ENCODE data around the gene CLEC11A.

The CLEC11A gene

GRCh38 chr19:50703915-50704796 is 19.0 kb upstream of the CLEC11A start:
- no peak for DNase-seq (ENCODE audit: extremely low read depth in 1 of 2, low read depth in 1 of 2)

- peak in 1 of 2 donors; percentile 16 for DNase-seq (ENCODE audit: extremely low read depth in 1 of 2, low read depth in 1 of 2)
These were observed 17.6 kb upstream of the CLEC11A start for GRCh38 chr19:50705422-50706019.

GRCh38 chr19:50706387-50706786 is 16.8 kb upstream of the CLEC11A start:
- no peak for DNase-seq (ENCODE audit: extremely low read depth in 1 of 2, low read depth in 1 of 2)

- DNase-seq (ENCODE audit: extremely low read depth in 1 of 2, low read depth in 1 of 2): no peak
These were observed 14.8 kb upstream of the CLEC11A start for GRCh38 chr19:50708179-50708879.

GRCh38 chr19:50710094-50710493 is 13.1 kb upstream of the CLEC11A start:
- DNase-seq (ENCODE audit: extremely low read depth in 1 of 2, low read depth in 1 of 2): no peak

GRCh38 chr19:50710612-50711011 is 12.6 kb upstream of the CLEC11A start:
- no peak for DNase-seq (ENCODE audit: extremely low read depth in 1 of 2, low read depth in 1 of 2)

GRCh38 chr19:50711196-50711595 is 12.0 kb upstream of the CLEC11A start:
- DNase-seq (ENCODE audit: extremely low read depth in 1 of 2, low read depth in 1 of 2): no peak

DNA sequence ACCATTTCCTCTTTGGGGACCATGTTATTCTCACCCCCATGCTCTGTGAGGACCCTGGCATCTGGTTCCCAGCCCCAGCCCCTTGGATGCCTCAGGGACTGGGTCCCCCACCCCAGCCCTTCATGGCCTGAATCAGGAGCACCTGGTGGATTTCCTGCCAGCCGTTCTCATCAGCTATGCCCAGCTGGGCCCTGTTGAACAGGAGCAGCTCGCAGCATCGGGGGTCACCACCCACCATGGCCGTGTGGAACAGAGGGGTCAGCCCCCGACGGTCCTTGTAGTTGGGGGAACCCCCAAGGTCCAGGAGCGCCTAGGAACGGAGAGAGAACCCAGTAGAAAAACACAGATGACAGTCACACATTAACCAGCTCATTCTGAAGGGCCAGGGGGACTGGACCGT is 11.4 kb upstream of the CLEC11A start:
- DNase-seq (ENCODE audit: extremely low read depth in 1 of 2, low read depth in 1 of 2): no peak

DNA sequence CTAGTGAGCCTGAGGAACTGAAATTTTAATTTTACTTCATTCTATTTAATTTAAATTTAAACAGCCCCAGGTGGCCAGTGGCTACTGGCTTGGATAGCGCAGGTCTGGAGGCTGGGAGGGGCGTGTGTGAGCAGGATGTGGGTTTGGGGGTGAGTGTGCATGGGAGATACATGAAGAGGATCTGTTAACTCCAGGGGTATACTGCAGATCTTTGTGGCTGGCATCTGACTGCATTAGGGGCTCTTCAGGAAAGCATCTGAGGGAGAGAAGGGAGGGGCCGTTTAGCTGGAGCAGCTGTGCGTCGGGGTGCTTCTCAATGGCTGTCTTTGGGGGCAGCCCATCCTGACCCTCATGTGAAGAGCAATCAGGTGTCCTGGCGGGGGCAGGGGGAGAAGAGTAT is 10.3 kb upstream of the CLEC11A start:
- no peak for DNase-seq (ENCODE audit: extremely low read depth in 1 of 2, low read depth in 1 of 2)

- no peak for DNase-seq (ENCODE audit: extremely low read depth in 1 of 2, low read depth in 1 of 2)
These were observed 9.5 kb upstream of the CLEC11A start for GRCh38 chr19:50713556-50714236.

- DNase-seq (ENCODE audit: extremely low read depth in 1 of 2, low read depth in 1 of 2): no peak
These were observed 6.8 kb upstream of the CLEC11A start for GRCh38 chr19:50716178-50717025.

DNA sequence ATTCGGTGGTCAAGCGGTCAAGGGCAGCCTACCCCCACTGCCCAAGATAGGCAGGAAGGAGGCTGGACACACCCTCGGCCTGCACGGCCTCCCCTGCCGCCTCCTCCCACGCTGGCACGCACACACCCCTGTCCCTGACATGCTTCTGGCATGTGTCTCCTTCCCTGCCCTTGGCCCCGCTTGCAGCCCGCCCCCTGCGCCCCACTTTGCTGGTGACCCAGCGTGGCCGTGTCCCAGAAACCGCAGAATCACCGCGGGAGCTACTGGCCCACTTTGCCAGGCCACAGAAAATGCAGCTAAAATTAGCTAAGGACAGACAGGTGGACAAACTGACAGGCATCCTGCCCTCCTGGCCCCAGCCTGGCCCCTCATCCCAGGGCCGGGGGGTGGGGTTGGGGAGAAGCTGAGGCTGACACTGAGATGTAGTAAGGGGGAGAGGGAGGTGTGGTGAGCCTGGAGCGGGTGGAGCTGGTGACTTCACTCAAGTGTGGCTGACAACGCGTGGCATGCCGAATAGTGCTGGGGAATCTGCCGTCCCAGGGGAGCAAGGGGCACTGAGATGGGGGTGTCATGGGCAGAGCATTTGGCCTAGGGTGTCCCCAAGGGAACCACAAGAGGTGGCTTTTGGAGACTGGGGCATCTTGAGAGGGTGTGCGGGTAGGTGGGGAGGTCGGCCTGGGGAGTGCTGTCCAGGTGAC is 6.0 kb upstream of the CLEC11A start:
- DNase-seq (ENCODE audit: extremely low read depth in 1 of 2, low read depth in 1 of 2): no peak

- DNase-seq (ENCODE audit: extremely low read depth in 1 of 2, low read depth in 1 of 2): no peak
These were observed 5.3 kb upstream of the CLEC11A start for GRCh38 chr19:50717891-50718254.

DNA sequence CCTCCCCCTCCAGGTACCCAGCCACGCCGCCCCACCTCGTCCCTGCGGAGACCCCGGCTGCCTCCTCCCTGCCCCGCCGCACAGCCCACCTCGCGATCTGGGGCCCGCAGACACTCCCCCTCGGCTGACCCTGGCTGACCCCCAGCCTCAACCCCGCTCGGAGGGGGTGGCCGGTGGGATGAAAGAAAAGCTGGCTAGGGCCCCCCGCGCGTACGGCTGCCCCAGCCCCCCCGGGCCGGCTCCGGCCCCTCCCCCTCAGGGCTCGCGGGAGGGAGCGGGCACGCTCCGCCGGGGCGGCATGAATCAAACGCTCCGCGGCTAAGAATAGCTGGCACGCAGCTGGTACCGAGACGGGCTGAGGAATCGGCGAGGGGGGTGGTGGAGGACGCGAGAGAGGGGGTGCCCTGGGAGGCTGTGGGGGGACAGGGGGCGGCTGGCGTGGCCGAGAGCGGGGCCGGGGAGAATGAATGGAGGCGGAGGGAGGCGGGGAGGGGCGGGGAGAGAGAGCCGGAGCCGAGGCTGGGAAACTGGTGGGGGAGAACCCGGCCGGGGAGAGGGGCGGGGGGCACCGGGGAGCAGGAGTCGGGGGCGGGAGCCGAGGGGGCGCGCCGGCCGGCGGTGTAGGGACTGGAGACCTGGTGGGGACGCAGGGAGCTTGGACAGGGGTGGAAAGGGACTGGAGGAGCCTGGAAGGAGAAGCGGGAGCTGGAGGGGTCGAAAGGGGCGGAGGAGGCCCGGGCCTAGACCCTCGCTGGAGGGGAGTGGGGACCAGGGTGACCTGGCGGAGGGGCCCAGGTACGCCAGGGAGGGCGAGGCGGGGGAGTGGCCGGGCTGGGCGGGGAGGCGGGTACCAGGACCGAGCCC is 4.7 kb upstream of the CLEC11A start:
- DNase-seq (ENCODE audit: extremely low read depth in 1 of 2, low read depth in 1 of 2): no peak

DNA sequence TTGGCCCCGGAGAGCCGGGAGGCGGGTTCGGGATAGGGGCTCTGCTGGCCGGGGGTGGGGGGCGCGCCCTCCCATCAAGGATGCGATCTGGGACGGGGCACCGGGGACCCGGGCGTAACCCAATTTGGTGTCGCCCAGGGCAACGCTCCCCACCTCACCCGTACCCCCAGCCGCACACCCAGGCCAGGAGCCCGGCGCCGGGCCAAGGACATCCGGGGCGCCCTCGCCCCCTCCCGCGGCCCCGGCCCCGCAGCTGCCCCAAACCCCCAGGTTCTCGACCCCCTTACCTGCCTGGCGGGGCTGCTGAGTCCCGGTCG is 4.1 kb upstream of the CLEC11A start:
- no peak for DNase-seq (ENCODE audit: extremely low read depth in 1 of 2, low read depth in 1 of 2)

GRCh38 chr19:50719566-50719965 is 3.6 kb upstream of the CLEC11A start, which contains the start of gene SHANK1:
TSS of gene SHANK1 (minus strand) at chr19:50719802. CDS start at chr19:50716919, 2,883 bp downstream.
- no peak for DNase-seq (ENCODE audit: extremely low read depth in 1 of 2, low read depth in 1 of 2)

DNA sequence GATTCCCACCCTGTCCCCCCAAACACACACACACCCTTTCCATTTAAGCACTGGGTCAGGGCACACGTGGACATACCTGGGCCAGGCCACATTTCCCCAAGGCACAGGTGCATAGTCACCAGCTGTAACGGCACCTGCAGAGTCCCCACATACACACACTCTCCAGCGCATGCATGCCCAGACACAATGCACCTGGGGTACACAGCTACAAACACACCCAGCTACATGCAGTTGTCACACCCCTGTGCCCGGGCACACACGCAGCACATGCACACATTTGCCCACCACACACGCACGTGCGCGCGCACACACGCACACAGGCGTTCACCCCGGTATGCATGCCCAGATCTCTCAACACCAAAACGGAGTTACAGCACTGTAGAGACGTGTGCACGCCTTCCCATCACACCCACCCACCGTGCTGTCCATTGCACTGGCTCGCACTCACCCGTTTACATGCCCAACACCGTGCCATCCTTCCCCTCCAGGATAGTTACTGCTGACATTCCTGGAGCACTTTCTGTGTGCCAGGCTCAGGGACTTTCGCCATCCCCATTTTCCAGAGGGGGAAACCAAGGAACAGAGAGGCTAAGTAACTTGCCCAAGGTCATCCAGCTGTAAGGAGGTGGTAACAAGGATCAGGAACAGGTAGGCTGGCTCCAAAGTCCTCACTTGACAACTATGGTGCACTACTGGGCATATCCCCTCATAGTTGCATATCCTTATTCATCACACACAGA is 2.8 kb upstream of the CLEC11A start:
- DNase-seq (ENCODE audit: extremely low read depth in 1 of 2, low read depth in 1 of 2): no peak

DNA sequence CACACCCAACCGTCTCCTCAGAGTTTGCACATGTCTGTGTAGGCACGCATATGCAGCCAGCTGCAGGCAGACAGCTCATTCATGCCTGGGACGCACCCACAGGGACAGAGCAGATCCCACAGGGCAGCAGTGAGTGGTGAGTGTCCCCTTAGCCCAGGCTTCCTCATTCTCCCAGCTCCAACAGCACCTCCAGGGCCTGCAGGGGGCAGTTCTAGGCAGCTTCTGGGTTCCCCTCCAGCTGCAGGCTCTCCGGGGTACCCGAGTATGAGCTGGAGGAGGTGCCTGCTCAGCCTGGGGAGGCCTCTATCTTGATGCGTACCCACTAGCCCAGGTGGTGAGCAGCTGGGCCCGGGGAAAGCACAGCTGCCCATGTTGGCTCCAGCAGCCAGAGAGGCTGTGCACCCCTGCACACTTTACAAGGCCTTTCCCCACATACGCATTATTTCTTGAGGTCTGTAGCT is 2.2 kb upstream of the CLEC11A start:
- DNase-seq (ENCODE audit: extremely low read depth in 1 of 2, low read depth in 1 of 2): no peak

Measured in stimulated activated CD8-positive, alpha-beta memory T cell treated with anti-CD3 and anti-CD28 coated beads, Interleukin-7, amount 100 ng/mL, for 48 hours (primary cell).